GM19438 (cell line): Measurements from ENCODE around the gene LAMC3.

ENCODE experiments used
- ATAC-seq: cut with Tn5 transposase; IDR thresholded peaks from one replicate; pipeline ENCODE4 v1.9.1; 2021; ENCODE audit warnings: low read depth; ENCODE audit not compliant: unreplicated experiment

LAMC3 gene

GRCh38 chr9:130977811-130978221 is 31.2 kb upstream of the LAMC3 start:
- ATAC-seq: no peak

- ATAC-seq: no peak
Observed at GRCh38 chr9:130979591-130980385, 29.2 kb upstream of the LAMC3 start.

- ATAC-seq: no peak
Observed at GRCh38 chr9:130980526-130980925, 28.4 kb upstream of the LAMC3 start.

GRCh38 chr9:130981002-130981755 is 27.8 kb upstream of the LAMC3 start:
- ATAC-seq: no peak

GRCh38 chr9:130981756-130982137 is 27.2 kb upstream of the LAMC3 start:
- no peak for ATAC-seq

- no peak for ATAC-seq
Observed at GRCh38 chr9:130982636-130983358, 26.2 kb upstream of the LAMC3 start.

- ATAC-seq: no peak
Observed at GRCh38 chr9:130983359-130983670, 25.7 kb upstream of the LAMC3 start.

- no peak for ATAC-seq
Observed at GRCh38 chr9:130983970-130984369, 25.0 kb upstream of the LAMC3 start.

- ATAC-seq: no peak
Observed at GRCh38 chr9:130984521-130984920, 24.5 kb upstream of the LAMC3 start.

- ATAC-seq: no peak
Observed at GRCh38 chr9:130985029-130985428, 23.9 kb upstream of the LAMC3 start.

- no peak for ATAC-seq
Observed at GRCh38 chr9:130985606-130986162, 23.3 kb upstream of the LAMC3 start.

GRCh38 chr9:130986356-130986965 is 22.5 kb upstream of the LAMC3 start:
- ATAC-seq: no peak

GRCh38 chr9:130987054-130987453 is 21.9 kb upstream of the LAMC3 start:
- no peak for ATAC-seq

GRCh38 chr9:130987738-130988399 is 21.1 kb upstream of the LAMC3 start:
- no peak for ATAC-seq

- ATAC-seq: no peak
Observed at GRCh38 chr9:130988400-130988747, 20.6 kb upstream of the LAMC3 start.

- no peak for ATAC-seq
Observed at GRCh38 chr9:130988905-130989304, 20.1 kb upstream of the LAMC3 start.

- no peak for ATAC-seq
Observed at GRCh38 chr9:130989391-130989790, 19.6 kb upstream of the LAMC3 start.

- no peak for ATAC-seq
Observed at GRCh38 chr9:130989891-130990290, 19.1 kb upstream of the LAMC3 start.

GRCh38 chr9:130990306-130990977 is 18.5 kb upstream of the LAMC3 start:
- no peak for ATAC-seq
